IPS-18a (cell line): ENCODE measurements around the gene BIRC6.
"Not testable (repeated sequence)": the region's sequence is repeated elsewhere in the genome, so short reads cannot be mapped to it uniquely, and the experiment has no call there.

Source experiments
- H3K27ac ChIP-seq: one replicate; pipeline ENCODE4 v1.5.1; 2013; ENCODE audit warnings: low read length
- H3K27me3 ChIP-seq: one replicate; pipeline ENCODE4 v1.6.1; 2013; ENCODE audit warnings: mild to moderate bottlenecking, low read length; ENCODE audit not compliant: control insufficient read depth, insufficient read depth
- H3K36me3 ChIP-seq: one replicate; pipeline ENCODE4 v1.6.1; 2013; ENCODE audit warnings: low read depth, low read length; ENCODE audit not compliant: control insufficient read depth
- H3K4me1 ChIP-seq: one replicate; pipeline ENCODE4 v1.6.1; 2013; ENCODE audit warnings: low read depth, low read length; ENCODE audit not compliant: control insufficient read depth
- H3K4me3 ChIP-seq: one replicate; pipeline ENCODE4 v1.5.1; 2013; ENCODE audit warnings: low read length
- H3K9ac ChIP-seq: one replicate; pipeline ENCODE4 v1.6.1; 2013; ENCODE audit warnings: mild to moderate bottlenecking, low read length, moderate library complexity
- H3K9me3 ChIP-seq: one replicate; pipeline ENCODE4 v1.6.1; 2013; ENCODE audit warnings: low read depth, low read length; ENCODE audit not compliant: control insufficient read depth

Gene BIRC6

DNA sequence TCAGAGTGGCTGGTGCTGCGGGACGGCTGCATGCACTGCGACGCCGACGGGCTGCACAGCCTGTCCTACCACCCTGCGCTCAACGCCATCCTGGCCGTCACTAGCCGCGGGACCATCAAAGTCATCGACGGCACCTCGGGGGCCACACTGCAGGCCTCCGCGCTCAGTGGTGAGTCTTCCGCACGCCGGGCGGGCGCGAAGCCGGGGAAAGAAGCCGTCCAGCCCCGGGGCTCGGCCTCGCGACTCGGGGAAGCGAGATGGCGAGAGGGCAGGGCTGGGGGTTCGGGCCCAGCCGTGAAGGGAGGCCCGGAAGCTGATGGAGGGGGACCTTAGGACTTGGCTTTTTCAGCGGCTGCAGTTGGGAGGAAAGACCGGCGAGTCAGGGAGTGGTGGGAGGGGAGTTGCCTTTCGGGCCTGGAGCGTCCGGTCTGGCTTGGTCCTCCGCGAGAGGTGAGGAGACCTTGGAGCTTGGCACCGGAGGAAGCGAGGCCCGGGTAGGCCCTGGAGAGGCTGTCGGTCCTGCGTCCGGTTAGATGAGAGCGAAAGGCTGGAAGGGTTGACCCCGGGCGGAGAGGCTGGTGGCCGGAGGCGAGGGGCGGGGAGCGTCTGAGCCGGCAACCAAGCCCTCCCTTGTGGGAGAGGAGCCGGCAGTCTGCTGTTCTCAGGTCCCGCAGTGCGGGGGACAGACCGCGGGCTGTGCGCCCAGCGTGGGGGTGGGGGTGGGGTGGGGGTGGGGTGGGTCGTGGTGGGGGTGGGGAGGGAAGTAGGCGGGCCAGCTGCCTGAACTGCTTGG, 691 bp downstream of the BIRC6 start:
- Histone ChIP-seq H3K9ac (peak overlapping the region; percentile 93), H3K36me3 (no peaks in the 10 kb centered on the region), H3K9me3 (no peaks in the 10 kb centered on the region), H3K4me1 (peaks cover 12% of the 10 kb centered on the region), H3K27me3 (no peaks in the 10 kb centered on the region), H3K27ac (peak overlapping the region; percentile 84), H3K4me3 (peak overlapping the region; percentile 96)

- Histone ChIP-seq H3K9ac (peak overlapping the region; percentile 64), H3K36me3 (no peaks in the 10 kb centered on the region), H3K9me3 (no peaks in the 10 kb centered on the region), H3K4me1 (peaks cover 12% of the 10 kb centered on the region), H3K4me3 (peak overlapping the region; percentile 96), H3K27me3 (no peaks in the 10 kb centered on the region), H3K27ac (peak overlapping the region; percentile 6)
These were observed 1.3 kb downstream of the BIRC6 start for GRCh38 chr2:32358111-32358482.

DNA sequence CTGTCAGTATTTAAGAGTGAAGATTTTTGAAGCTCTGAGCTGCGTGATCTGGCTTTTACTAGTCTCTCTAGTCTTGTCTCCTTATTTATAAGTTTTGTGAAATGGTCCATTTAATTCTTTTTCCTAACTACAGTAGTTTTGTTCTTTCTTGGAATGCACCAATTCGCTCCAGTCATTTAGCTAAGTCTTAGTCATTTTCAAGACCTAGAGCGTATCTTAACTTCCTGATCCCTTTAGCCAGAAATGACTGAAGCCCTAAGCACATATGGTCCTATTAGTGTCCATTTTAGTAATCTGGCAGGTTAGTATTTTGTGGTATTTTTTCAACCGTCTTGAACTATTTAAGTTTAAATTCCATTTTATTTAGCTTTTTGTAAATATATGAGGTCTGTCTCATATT, 3.6 kb downstream of the BIRC6 start:
- H3K27ac ChIP-seq: no peak overlapping the region

DNA sequence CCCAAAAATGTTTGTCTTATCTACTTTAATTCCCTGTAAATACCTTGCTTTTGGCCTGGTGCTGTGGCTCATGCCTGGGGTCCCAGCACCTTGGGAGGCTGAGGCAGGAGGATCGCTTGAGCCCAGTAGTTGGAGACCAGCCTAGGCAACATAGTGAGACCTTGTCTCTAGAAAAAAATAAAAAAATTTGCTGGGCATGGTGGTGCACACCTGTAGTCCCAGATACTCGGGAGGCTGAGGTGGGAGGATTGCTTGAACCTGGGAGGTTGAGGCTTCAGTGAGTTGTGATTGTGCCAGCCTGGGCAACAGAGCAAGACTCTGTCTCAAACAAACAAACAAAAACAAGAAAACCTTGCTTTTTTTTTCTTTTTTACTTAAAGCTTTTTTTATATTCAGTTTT, 6.2 kb downstream of the BIRC6 start:
- H3K4me1 ChIP-seq, H3K27me3 ChIP-seq, H3K9ac ChIP-seq, H3K9me3 ChIP-seq, H3K36me3 ChIP-seq, H3K4me3 ChIP-seq, H3K27ac ChIP-seq: not testable (repeated sequence)

More for the DNA sequence above, 3.6 kb downstream of the BIRC6 start:
- H3K4me1 ChIP-seq: peaks cover 12% of the 10 kb centered on the region
- H3K9ac ChIP-seq: no peak overlapping the region
- no peak overlapping the region for H3K4me3 ChIP-seq
- no peaks in the 10 kb centered on the region for H3K9me3 ChIP-seq
- H3K36me3 ChIP-seq: no peaks in the 10 kb centered on the region
- H3K27me3 ChIP-seq: no peaks in the 10 kb centered on the region

- Histone ChIP-seq H3K4me1 (peaks cover 2% of the 10 kb centered on the region), H3K4me3 (no peak overlapping the region), H3K9me3 (no peaks in the 10 kb centered on the region), H3K27me3 (no peaks in the 10 kb centered on the region), H3K9ac (no peak overlapping the region), H3K36me3 (no peaks in the 10 kb centered on the region), H3K27ac (no peak overlapping the region)
These were observed 6.8 kb downstream of the BIRC6 start for GRCh38 chr2:32363597-32363996.

DNA sequence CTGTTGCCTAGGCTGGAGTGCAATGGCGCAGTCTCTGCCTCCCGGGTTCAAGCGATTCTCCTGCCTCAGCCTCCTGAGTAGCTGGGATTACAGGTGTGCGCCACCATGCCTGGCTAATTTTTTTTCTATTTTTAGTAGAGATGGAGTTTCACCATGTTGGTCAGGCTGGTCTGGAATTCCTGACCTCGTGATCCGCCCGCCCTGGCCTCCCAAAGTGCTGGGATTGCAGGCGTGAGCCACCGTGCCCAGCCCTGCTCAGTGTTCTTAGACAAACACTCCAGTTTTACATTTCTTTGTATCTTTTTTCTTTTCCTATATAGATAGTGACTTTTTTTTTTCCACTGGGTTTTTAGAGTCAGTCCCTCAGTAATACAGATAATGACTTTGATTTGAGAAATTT, 7.5 kb downstream of the BIRC6 start:
- H3K9ac ChIP-seq, H3K27me3 ChIP-seq, H3K4me1 ChIP-seq, H3K9me3 ChIP-seq, H3K27ac ChIP-seq, H3K4me3 ChIP-seq, H3K36me3 ChIP-seq: not testable (repeated sequence)

DNA sequence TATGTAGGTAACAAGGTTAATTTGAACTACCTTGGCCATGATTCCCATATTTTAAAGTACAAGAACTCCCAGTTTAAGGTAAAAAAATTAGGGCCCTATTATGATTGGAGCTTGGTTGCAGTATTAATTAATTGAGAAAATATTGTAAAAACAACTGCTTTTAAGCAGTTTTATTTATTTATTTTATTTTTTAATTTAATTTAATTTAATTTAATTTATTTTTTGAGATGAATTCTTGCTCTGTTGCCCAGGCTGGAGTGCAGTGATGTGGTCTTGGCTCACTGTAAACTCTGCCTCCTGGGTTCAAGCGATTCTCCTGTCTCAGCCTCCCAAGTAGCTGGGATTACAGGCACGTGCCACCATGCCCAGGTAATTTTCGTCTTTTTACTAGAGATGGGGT, 8.9 kb downstream of the BIRC6 start:
- H3K27me3 ChIP-seq, H3K9ac ChIP-seq, H3K4me1 ChIP-seq, H3K4me3 ChIP-seq, H3K27ac ChIP-seq, H3K9me3 ChIP-seq, H3K36me3 ChIP-seq: not testable (repeated sequence)

- no peaks in the 10 kb centered on the region for H3K27me3 ChIP-seq
- no peak overlapping the region for H3K4me3 ChIP-seq
- no peaks in the 10 kb centered on the region for H3K4me1 ChIP-seq
- no peak overlapping the region for H3K9ac ChIP-seq
- no peak overlapping the region for H3K27ac ChIP-seq
- no peaks in the 10 kb centered on the region for H3K36me3 ChIP-seq
- no peaks in the 10 kb centered on the region for H3K9me3 ChIP-seq
These were observed 9.8 kb downstream of the BIRC6 start for GRCh38 chr2:32366595-32366994.

DNA sequence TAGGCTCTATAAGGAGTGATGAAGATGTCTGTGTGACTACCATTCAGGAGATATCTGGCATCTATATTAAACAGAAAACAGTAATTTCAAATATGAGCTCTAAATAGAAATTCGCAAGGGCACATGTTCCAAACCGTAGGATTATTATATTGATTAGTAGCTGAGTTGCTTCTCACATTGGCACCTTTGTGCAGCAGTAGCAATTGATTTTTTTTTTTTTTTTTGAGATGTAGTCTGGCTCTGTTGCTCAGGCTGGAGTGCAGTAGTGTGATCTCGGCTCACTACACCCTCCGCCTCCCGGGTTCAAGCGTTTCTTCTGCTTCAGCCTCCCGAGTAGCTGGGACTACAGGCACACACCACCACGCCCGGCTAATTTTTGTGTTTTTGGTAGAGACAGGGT, 12.4 kb downstream of the BIRC6 start:
- Histone ChIP-seq H3K9ac (no peak overlapping the region), H3K36me3 (no peaks in the 10 kb centered on the region)

GRCh38 chr2:32370942-32371341, 14.1 kb downstream of the BIRC6 start:
- not testable (repeated sequence) for H3K27me3 ChIP-seq, H3K27ac ChIP-seq, H3K36me3 ChIP-seq, H3K9ac ChIP-seq, H3K9me3 ChIP-seq, H3K4me3 ChIP-seq, H3K4me1 ChIP-seq

More for the DNA sequence above, 12.4 kb downstream of the BIRC6 start:
- Histone ChIP-seq H3K4me1 (no peaks in the 10 kb centered on the region), H3K27me3 (no peaks in the 10 kb centered on the region), H3K27ac (no peak overlapping the region), H3K9me3 (no peaks in the 10 kb centered on the region), H3K4me3 (no peak overlapping the region)

DNA sequence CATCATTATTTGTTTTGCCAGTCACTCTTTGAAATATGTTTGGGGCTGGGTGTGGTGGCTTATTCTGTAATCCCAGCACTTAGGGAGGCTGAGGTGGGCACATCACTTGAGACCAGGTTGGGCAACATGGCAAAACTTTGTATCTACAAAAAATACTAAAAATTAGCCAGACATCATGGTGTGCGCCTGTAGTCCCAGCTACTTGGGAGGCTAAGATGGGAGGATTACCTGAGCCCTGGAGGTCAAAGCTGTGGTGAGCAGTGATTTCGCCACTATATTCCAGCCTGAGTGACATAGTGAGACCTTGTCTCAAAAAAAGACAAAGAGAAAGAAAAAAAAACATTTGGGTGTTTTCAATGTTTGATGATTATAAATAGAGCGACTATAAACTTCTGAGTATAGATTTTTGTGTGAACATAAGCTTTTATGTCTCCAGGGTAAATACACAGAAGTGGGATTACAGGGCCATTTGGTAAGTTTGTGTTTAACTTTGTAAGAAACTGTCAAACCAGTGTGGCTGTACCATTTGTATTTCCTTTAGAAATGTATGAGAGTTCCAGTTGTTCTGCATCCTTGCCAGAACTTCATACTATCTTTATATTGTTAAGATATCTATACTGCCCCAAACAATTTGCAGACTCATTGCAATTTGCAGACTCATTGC, 15.8 kb downstream of the BIRC6 start:
- H3K27ac ChIP-seq: no peak overlapping the region
- no peak overlapping the region for H3K4me3 ChIP-seq
- no peaks in the 10 kb centered on the region for H3K9me3 ChIP-seq
- H3K27me3 ChIP-seq: no peaks in the 10 kb centered on the region
- no peaks in the 10 kb centered on the region for H3K36me3 ChIP-seq
- no peaks in the 10 kb centered on the region for H3K4me1 ChIP-seq
- no peak overlapping the region for H3K9ac ChIP-seq
